Activated naive CD4-positive, alpha-beta T cell treated with anti-CD3 and anti-CD28 coated beads, Interleukin-2, amount 50 U/mL, for 24 hours (primary cell): ENCODE results near the gene TUBB4A.

Experiments
- H3K27ac Mint-ChIP-seq: one replicate; pipeline ENCODE4 v1.8.0; 2021; ENCODE audit warnings: mild to moderate bottlenecking, mixed read lengths
- H3K27me3 Mint-ChIP-seq: one replicate; pipeline ENCODE4 v1.8.0; 2021; ENCODE audit warnings: mixed read lengths
- H3K36me3 Mint-ChIP-seq: one replicate; pipeline ENCODE4 v1.8.0; 2021; ENCODE audit warnings: mixed read lengths
- H3K4me1 Mint-ChIP-seq: one replicate; pipeline ENCODE4 v1.8.0; 2021; ENCODE audit warnings: mixed read lengths
- H3K4me3 Mint-ChIP-seq: one replicate; pipeline ENCODE4 v1.8.0; 2021; ENCODE audit warnings: mild to moderate bottlenecking, mixed read lengths
- H3K9me3 Mint-ChIP-seq: one replicate; pipeline ENCODE4 v1.8.0; 2021; ENCODE audit warnings: mixed read lengths

TUBB4A gene

DNA sequence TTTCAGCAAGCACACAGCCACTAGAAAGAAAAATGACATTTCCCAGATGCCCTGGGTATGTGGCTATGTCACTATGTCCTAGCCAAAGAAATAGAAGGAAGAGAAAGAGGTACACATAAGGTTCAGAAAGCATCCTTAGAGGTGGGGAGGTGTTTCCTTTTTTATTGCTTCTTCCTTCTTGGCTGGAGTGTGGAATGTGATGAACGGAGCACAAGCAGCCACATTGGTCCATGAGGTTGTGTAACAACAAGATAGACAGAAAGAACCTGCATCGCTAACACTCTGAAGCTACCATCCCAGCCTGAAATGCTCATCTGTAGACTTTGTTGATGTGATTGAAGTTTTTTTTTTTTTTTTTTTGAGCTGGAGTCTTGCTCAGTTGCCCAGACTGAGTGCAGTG is 49.2 kb downstream of the TUBB4A start:
- Mint-ChIP-seq H3K4me3 (no peak overlapping the region), H3K4me1 (no peaks in the 10 kb centered on the region), H3K27me3 (no peaks in the 10 kb centered on the region), H3K36me3 (peaks cover 23% of the 10 kb centered on the region), H3K27ac (no peak overlapping the region), H3K9me3 (no peaks in the 10 kb centered on the region)

DNA sequence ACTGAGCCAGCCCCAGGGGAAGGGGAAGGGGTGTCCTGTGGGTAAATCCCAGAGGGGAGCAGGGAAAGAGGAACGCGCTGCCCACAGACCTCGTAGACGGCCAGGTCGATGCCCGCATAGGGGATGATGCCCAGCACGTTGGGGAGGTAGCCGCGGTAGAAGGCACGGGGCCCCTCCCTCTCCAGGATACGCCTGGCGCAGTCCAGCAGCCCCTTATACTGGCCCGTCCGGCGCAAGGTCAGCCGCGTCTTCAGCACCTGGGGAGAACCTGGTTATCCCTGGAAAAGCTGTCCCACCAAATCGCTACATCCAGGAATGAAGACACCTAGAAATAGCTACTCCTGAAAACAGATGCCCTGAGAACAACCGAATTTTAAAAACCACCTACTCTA is 49.9 kb downstream of the TUBB4A start:
- Mint-ChIP-seq H3K27me3 (no peaks in the 10 kb centered on the region), H3K4me3 (no peak overlapping the region), H3K36me3 (peaks cover 23% of the 10 kb centered on the region), H3K9me3 (no peaks in the 10 kb centered on the region), H3K4me1 (no peaks in the 10 kb centered on the region), H3K27ac (no peak overlapping the region)

DNA sequence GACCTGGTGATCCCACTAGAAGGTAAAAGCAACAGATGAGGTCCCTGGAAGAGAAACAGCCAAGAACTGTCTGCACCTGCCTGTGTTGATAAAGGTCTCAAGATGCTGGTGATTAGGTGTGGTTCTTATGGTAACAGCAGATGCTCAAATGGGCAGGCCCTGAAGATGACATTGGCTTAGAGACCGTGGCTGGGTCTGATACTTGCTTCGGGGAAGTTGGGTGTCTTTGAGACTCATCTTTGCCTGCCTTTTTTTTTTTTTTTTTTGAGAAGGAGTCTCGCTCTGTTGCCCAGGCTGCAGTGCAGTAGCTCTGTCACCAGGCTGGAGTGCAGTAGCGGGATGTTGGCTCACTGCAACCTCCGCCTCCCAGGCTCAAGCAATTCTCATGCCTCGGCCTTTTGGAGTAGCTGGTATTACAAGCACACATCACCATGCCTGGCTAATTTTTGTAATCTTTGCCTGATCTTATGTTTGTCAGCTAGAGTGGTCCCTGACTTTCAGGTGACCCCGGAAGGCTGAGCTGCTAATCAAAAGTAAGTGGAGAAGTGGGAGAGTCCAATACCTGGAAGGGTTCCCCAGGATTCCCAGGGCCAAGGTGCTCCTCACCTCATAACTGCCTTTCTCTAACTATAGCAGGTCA is 50.4 kb downstream of the TUBB4A start:
- Mint-ChIP-seq H3K9me3 (no peaks in the 10 kb centered on the region), H3K4me1 (no peaks in the 10 kb centered on the region), H3K27me3 (no peaks in the 10 kb centered on the region), H3K36me3 (peaks cover 24% of the 10 kb centered on the region), H3K4me3 (no peak overlapping the region), H3K27ac (no peak overlapping the region)

DNA sequence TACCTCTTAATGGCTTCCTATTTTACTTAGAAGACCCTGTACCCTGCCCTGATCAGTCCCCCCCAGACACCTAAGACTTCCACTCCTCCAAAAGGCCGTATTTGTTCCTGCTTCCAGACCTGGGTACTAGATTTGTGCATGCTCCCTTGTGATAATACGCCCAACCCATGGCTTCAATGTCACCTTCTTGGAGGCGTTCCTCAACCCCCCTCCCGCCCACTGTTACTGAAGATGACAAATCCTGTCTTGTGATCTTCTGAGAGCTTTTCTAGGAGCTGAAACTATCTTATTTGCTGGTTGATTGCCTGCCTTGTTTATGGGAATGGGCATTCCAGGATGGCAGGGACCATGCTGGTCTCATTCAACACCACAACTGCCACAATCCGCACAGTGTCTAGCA is 51.9 kb downstream of the TUBB4A start:
- H3K9me3 Mint-ChIP-seq: no peaks in the 10 kb centered on the region
- no peak overlapping the region for H3K4me3 Mint-ChIP-seq
- H3K27ac Mint-ChIP-seq: no peak overlapping the region
- no peaks in the 10 kb centered on the region for H3K27me3 Mint-ChIP-seq
- peaks cover 26% of the 10 kb centered on the region for H3K36me3 Mint-ChIP-seq
- H3K4me1 Mint-ChIP-seq: no peaks in the 10 kb centered on the region

DNA sequence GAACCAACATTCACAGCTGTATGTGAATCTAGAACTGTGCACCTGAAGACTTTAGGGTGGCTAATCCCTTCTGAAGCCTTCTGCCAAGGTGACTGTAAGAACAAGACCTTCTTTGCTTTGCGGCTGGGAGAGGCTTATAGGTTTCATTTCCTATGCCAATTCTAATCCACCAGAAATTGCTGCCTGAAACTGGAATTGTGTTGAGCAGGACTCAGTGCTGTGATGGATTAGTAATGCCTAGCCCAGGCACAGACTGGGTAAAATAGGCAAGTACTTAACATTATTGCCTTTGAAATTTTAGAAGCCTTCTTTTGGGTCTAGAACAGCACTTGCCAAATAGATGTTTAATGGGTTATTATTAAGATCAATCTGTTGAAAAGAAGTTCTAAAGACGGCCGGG is 54.1 kb downstream of the TUBB4A start:
- H3K4me1 Mint-ChIP-seq: no peaks in the 10 kb centered on the region
- no peaks in the 10 kb centered on the region for H3K27me3 Mint-ChIP-seq
- H3K27ac Mint-ChIP-seq: no peak overlapping the region
- H3K4me3 Mint-ChIP-seq: no peak overlapping the region
- peaks cover 14% of the 10 kb centered on the region for H3K36me3 Mint-ChIP-seq
- no peaks in the 10 kb centered on the region for H3K9me3 Mint-ChIP-seq

DNA sequence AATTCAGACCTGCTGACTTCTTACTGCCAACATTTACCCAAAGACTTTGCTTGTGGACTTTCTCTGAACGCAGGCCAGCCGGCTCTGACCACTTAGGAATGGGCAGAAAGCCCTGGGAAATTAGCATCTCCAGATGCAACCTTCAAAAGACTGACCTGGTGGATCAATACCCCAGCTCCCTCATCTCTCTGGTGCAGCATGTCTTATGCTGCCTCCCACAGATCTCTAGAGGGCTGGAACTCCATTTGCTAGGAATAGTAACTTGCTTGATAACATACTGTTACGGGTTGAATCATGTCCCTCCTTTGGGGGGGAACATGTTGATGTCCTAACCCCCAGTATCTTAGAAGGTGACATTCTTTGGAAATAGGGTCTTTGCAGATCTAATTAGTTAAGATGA is 55.7 kb downstream of the TUBB4A start:
- H3K4me1 Mint-ChIP-seq: no peaks in the 10 kb centered on the region
- H3K27ac Mint-ChIP-seq: no peak overlapping the region
- no peak overlapping the region for H3K4me3 Mint-ChIP-seq
- no peaks in the 10 kb centered on the region for H3K27me3 Mint-ChIP-seq
- no peaks in the 10 kb centered on the region for H3K9me3 Mint-ChIP-seq
- peaks cover 10% of the 10 kb centered on the region for H3K36me3 Mint-ChIP-seq
